K562 (cell line): ENCODE results near the gene ARL6IP4. TPM values are rescaled to one million over a fixed set of nuclear protein-coding genes. Genes with fewer than 3 reads are reported as not detected.
A peak's percentile ranks its signal among the peaks of the same experiment; 100 is the strongest.

Source experiments
- BCOR ChIP-seq: fragments of 450-650 bp; IDR thresholded peaks from 2 replicates; pipeline ENCODE4 v1.6.1; 2016
- CCAR2 ChIP-seq: fragments of 200-400 bp; formaldehyde crosslinking; IDR thresholded peaks from 2 replicates; pipeline ENCODE4 v1.6.1; 2017; ENCODE audit warnings: mild to moderate bottlenecking, low read depth, low read length
- CREB3L1 ChIP-seq: fragments of 450-650 bp; IDR thresholded peaks from 2 replicates; pipeline ENCODE4 v1.6.1; 2014; ENCODE audit warnings: low read depth, mild to moderate bottlenecking, moderate library complexity, borderline replicate concordance
- CREM ChIP-seq: IDR thresholded peaks from 2 replicates; pipeline ENCODE4 v1.6.1; 2014; ENCODE audit warnings: antibody characterized with exemption, low read depth
- ELF2 ChIP-seq: fragments of 250-450 bp; sonication (Bioruptor Pico); IDR thresholded peaks from 2 replicates; pipeline ENCODE4 v1.5.0; 2021; ENCODE audit warnings: mild to moderate bottlenecking
- ERF ChIP-seq: fragments of 450-650 bp; formaldehyde crosslinking; IDR thresholded peaks from 2 replicates; pipeline ENCODE4 v1.4.0; 2020; ENCODE audit warnings: mild to moderate bottlenecking, mixed read lengths
- FOSL1 ChIP-seq: fragments of 200-800 bp; sonication (Bioruptor generic); conservative IDR thresholded peaks from 2 replicates; pipeline ENCODE4 v1.6.1; 2016; ENCODE audit warnings: missing genetic modification characterization, missing compliant biosample characterization
- FOXP1 ChIP-seq: sonication (generic); formaldehyde crosslinking; IDR thresholded peaks from 2 replicates; pipeline ENCODE4 v1.8.0; 2022; ENCODE audit warnings: mild to moderate bottlenecking, missing genetic modification reagents
- LEF1 ChIP-seq: fragments of 450-650 bp; IDR thresholded peaks from 2 replicates; pipeline ENCODE4 v1.6.1; 2016; ENCODE audit warnings: mild to moderate bottlenecking
- MCM5 ChIP-seq: fragments of 450-650 bp; IDR thresholded peaks from 2 replicates; pipeline ENCODE4 v1.6.1; 2016; ENCODE audit warnings: low read depth
- POLR2H ChIP-seq: IDR thresholded peaks from 2 replicates; pipeline ENCODE4 v1.6.1; 2016; ENCODE audit warnings: missing genetic modification characterization, low read depth, mild to moderate bottlenecking, control low read depth, missing compliant biosample characterization, moderate library complexity
- ZNF146 ChIP-seq: IDR thresholded peaks from one replicate; pipeline ENCODE4 v1.6.1; 2018; ENCODE audit warnings: missing compliant biosample characterization; ENCODE audit not compliant: unreplicated experiment
- ZNF197 ChIP-seq: fragments of 200-800 bp; sonication (Bioruptor generic); IDR thresholded peaks from 2 replicates; pipeline ENCODE4 v1.6.1; 2016; ENCODE audit warnings: low read depth, missing genetic modification characterization, missing compliant biosample characterization
- ZNF24 ChIP-seq: fragments of 450-650 bp; IDR thresholded peaks from 2 replicates; pipeline ENCODE4 v1.6.1; 2016
- ZNF384 ChIP-seq: IDR thresholded peaks from 2 replicates; pipeline ENCODE4 v1.6.1; 2012; ENCODE audit warnings: low read depth, low read length, improper control_type of control experiment
- ZNF507 ChIP-seq: conservative IDR thresholded peaks from 2 replicates; pipeline ENCODE4 v1.6.1; 2017; ENCODE audit warnings: missing genetic modification characterization, missing compliant biosample characterization
- ZNF644 ChIP-seq: fragments of 200-800 bp; sonication (Bioruptor generic); IDR thresholded peaks from 2 replicates; pipeline ENCODE4 v1.6.1; 2016; ENCODE audit warnings: low read depth, missing genetic modification characterization, missing compliant biosample characterization
- ZNF77 ChIP-seq: fragments of 250-450 bp; sonication (Bioruptor Pico); IDR thresholded peaks from 2 replicates; pipeline ENCODE4 v1.5.0; 2020
- polyA plus RNA-seq, 8 experiments: library from polyadenylated mRNA; depleted of rRNA in 4 of 8; stranded (reverse) in 5 of 8; unstranded in 3 of 8; fragments of >200 nt; fragmentation: Nextera tagmentation in 2 of 8; fragmentation: Illumina TruSeq in 1 of 8; extraction: Ambion mirVana in 2 of 8; extraction: Trizol in 1 of 8; gene quantifications; 2 replicates each; pipeline versions ENCODE4 v1.2.1 to v1.2.3, GENCODE V29; 2011 to 2014; ENCODE audit warnings: inconsistent platforms in 1 of 8, missing spikeins in 1 of 8
- total RNA-seq, 7 experiments: library from RNA; depleted of rRNA in 6 of 7; stranded (reverse); fragments of >200 nt in 6 of 7; fragmentation: Illumina TruSeq in 2 of 7; extraction: Trizol in 2 of 7; gene quantifications; 2 replicates each; pipeline versions ENCODE4 v1.2.1 to v1.2.3, GENCODE V29; 2011 to 2021; ENCODE audit warnings: low replicate concordance in 1 of 7
- TF ChIP-seq, protein P1 (sequence below): fragments of 250-450 bp; sonication (Bioruptor Pico); IDR thresholded peaks from 2 replicates; pipeline ENCODE4 v1.8.0; 2022; ENCODE audit warnings: moderate library complexity, mild to moderate bottlenecking, inconsistent platforms
- TF ChIP-seq, protein P2 (sequence below): sonication (generic); formaldehyde crosslinking; IDR thresholded peaks from 2 replicates; pipeline ENCODE4 v1.8.0; 2022; ENCODE audit warnings: mild to moderate bottlenecking, missing genetic modification reagents

The ARL6IP4 gene
- total and polyA plus RNA-seq, 9 of the 15 experiments (the other 6 are each of a cell fraction or from before 2014, with no cell fraction given) = 2.4 to 255 (median 151) TPM

- TF ChIP-seq CREB3L1 (no peak), ZNF644 (tag) (no peak), ZNF146 (CRISPR knock-in tag) (peak; percentile 98), ERF (CRISPR knock-in tag) (no peak), ZNF77 (CRISPR knock-in tag) (no peak), LEF1 (no peak), CREM (no peak), POLR2H (no peak), ZNF197 (no peak), ZNF507 (no peak), MCM5 (no peak), FOXP1 (CRISPR knock-in tag) (no peak), ZNF384 (no peak), CCAR2 (no peak), BCOR (0 out of 2 replicates have a peak, but pooled peaks have one; percentile 8), ZNF24 (no peak), FOSL1 (no peak), ELF2 (no peak)
- TF ChIP-seq, protein P1, sequence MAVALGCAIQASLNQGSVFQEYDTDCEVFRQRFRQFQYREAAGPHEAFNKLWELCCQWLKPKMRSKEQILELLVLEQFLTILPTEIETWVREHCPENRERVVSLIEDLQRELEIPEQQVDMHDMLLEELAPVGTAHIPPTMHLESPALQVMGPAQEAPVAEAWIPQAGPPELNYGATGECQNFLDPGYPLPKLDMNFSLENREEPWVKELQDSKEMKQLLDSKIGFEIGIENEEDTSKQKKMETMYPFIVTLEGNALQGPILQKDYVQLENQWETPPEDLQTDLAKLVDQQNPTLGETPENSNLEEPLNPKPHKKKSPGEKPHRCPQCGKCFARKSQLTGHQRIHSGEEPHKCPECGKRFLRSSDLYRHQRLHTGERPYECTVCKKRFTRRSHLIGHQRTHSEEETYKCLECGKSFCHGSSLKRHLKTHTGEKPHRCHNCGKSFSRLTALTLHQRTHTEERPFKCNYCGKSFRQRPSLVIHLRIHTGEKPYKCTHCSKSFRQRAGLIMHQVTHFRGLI (CRISPR knock-in tag) = no peak
- TF ChIP-seq, protein P2, sequence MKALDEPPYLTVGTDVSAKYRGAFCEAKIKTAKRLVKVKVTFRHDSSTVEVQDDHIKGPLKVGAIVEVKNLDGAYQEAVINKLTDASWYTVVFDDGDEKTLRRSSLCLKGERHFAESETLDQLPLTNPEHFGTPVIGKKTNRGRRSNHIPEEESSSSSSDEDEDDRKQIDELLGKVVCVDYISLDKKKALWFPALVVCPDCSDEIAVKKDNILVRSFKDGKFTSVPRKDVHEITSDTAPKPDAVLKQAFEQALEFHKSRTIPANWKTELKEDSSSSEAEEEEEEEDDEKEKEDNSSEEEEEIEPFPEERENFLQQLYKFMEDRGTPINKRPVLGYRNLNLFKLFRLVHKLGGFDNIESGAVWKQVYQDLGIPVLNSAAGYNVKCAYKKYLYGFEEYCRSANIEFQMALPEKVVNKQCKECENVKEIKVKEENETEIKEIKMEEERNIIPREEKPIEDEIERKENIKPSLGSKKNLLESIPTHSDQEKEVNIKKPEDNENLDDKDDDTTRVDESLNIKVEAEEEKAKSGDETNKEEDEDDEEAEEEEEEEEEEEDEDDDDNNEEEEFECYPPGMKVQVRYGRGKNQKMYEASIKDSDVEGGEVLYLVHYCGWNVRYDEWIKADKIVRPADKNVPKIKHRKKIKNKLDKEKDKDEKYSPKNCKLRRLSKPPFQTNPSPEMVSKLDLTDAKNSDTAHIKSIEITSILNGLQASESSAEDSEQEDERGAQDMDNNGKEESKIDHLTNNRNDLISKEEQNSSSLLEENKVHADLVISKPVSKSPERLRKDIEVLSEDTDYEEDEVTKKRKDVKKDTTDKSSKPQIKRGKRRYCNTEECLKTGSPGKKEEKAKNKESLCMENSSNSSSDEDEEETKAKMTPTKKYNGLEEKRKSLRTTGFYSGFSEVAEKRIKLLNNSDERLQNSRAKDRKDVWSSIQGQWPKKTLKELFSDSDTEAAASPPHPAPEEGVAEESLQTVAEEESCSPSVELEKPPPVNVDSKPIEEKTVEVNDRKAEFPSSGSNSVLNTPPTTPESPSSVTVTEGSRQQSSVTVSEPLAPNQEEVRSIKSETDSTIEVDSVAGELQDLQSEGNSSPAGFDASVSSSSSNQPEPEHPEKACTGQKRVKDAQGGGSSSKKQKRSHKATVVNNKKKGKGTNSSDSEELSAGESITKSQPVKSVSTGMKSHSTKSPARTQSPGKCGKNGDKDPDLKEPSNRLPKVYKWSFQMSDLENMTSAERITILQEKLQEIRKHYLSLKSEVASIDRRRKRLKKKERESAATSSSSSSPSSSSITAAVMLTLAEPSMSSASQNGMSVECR (CRISPR knock-in tag) = no peak
These were observed 45.8 kb upstream of the ARL6IP4 start (continued) for GRCh38 chr12:122934722-122935121.
